HG03025 (cell line): Measurements from ENCODE around the gene RBKS.
"Not testable (repeated sequence)": the region's sequence is repeated elsewhere in the genome, so short reads cannot be mapped to it uniquely, and the experiment has no call there.

ENCODE experiments used
- ATAC-seq: cut with Tn5 transposase; IDR thresholded peaks from one replicate; pipeline ENCODE4 v1.9.1; 2021; ENCODE audit warnings: mild to moderate bottlenecking, moderate library complexity; ENCODE audit not compliant: unreplicated experiment, low FRiP score

RBKS gene

GRCh38 chr2:27875089-27875881 is 14.9 kb downstream of the RBKS start:
- no peak for ATAC-seq

- no peak for ATAC-seq
These were observed 17.1 kb downstream of the RBKS start for GRCh38 chr2:27873091-27873490.

- no peak for ATAC-seq
These were observed 18.4 kb downstream of the RBKS start for GRCh38 chr2:27871802-27872201.

GRCh38 chr2:27870724-27871123 is 19.5 kb downstream of the RBKS start:
- ATAC-seq, result no peak

- no peak for ATAC-seq
These were observed 20.4 kb downstream of the RBKS start for GRCh38 chr2:27869763-27870162.

GRCh38 chr2:27866237-27866636 is 23.9 kb downstream of the RBKS start:
- ATAC-seq, result no peak

- ATAC-seq, result not testable (repeated sequence)
These were observed 26.2 kb downstream of the RBKS start for GRCh38 chr2:27863955-27864354.

- ATAC-seq, result no peak
These were observed 27.0 kb downstream of the RBKS start for GRCh38 chr2:27863146-27863545.

GRCh38 chr2:27860111-27860510 is 30.1 kb downstream of the RBKS start:
- no peak for ATAC-seq

GRCh38 chr2:27857417-27858172 is 32.6 kb downstream of the RBKS start:
- ATAC-seq, result no peak

GRCh38 chr2:27856956-27857355 is 33.2 kb downstream of the RBKS start:
- ATAC-seq, result no peak

- ATAC-seq, result no peak
These were observed 33.8 kb downstream of the RBKS start for GRCh38 chr2:27856386-27856785.

GRCh38 chr2:27855476-27855875 is 34.7 kb downstream of the RBKS start:
- ATAC-seq, result no peak

- ATAC-seq, result no peak
These were observed 35.8 kb downstream of the RBKS start for GRCh38 chr2:27854229-27854862.

GRCh38 chr2:27852691-27853090 is 37.5 kb downstream of the RBKS start:
- no peak for ATAC-seq

GRCh38 chr2:27849558-27850205 is 40.5 kb downstream of the RBKS start:
- no peak for ATAC-seq

GRCh38 chr2:27847333-27847732 is 42.9 kb downstream of the RBKS start:
- ATAC-seq, result no peak

- no peak for ATAC-seq
These were observed 45.3 kb downstream of the RBKS start for GRCh38 chr2:27844821-27845255.

- no peak for ATAC-seq
These were observed 46.2 kb downstream of the RBKS start for GRCh38 chr2:27843992-27844391.

- no peak for ATAC-seq
These were observed 47.3 kb downstream of the RBKS start for GRCh38 chr2:27842894-27843293.
